Hepatocyte (in vitro differentiated cells): ENCODE results near the gene CCDC102B.

Experiments used
- CTCF ChIP-seq: fragments of 200-600 bp; sonication (generic); IDR thresholded peaks from 2 replicates; pipeline ENCODE4 v1.5.1; 2016; ENCODE audit warnings: antibody characterized with exemption, mild to moderate bottlenecking; ENCODE audit not compliant: poor library complexity
- EZH2 ChIP-seq: fragments of 200-600 bp; sonication (generic); IDR thresholded peaks from 2 replicates; pipeline ENCODE4 v1.6.1; 2016; ENCODE audit warnings: antibody characterized with exemption, mild to moderate bottlenecking, borderline replicate concordance
- EZH2phosphoT487 ChIP-seq: fragments of 200-600 bp; sonication (generic); IDR thresholded peaks from one replicate; pipeline ENCODE4 v1.6.1; 2018; ENCODE audit warnings: antibody characterized with exemption, mild to moderate bottlenecking, low read depth, moderate library complexity; ENCODE audit not compliant: unreplicated experiment, severe bottlenecking

DNA sequence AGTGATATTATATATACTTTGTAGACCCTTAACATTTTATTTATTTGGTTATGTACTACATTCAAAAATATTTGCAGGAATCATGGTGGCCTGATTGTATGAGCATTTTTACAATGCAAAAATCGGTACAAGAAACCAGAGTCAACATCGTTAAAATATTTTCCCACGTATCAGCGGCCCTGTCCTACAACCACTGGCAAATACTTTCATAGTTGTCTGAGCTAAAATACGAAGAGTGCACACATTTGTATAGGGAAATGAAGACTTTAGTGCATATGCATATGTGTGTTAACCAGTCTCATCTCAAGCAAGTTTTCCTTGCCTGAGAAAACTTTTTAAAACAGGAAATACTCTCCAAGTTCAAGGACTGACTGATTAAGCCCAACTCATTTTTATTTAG is 35.9 kb downstream of the CCDC102B start:
- TF ChIP-seq CTCF: no peak
- no peak for TF ChIP-seq EZH2
- TF ChIP-seq EZH2phosphoT487: no peak
